Cardiac muscle cell (in vitro differentiated cells and primary cell): Measurements from ENCODE around the gene ZNF732. TPM values are rescaled to one million over a fixed set of nuclear protein-coding genes. Genes with fewer than 3 reads are reported as not detected.

Experiments
- DNase-seq, 2 donors: peaks; one replicate each; pipeline versions ENCODE4 v3.0.0 to v3.0.0-alpha.2; 2010 to 2017; ENCODE audit warnings: low read depth in 1 of 2, low spot score in 1 of 2
- H3K27ac ChIP-seq: fragments of 200-600 bp; sonication (generic); 2 replicates; pipeline ENCODE4 v1.5.1; 2016
- H3K27me3 ChIP-seq: fragments of 200-600 bp; sonication (generic); 2 replicates; pipeline ENCODE4 v1.6.0; 2016; ENCODE audit warnings: control low read depth
- H3K36me3 ChIP-seq: fragments of 200-600 bp; sonication (generic); 2 replicates; pipeline ENCODE4 v1.5.1; 2016; ENCODE audit warnings: control low read depth
- H3K4me1 ChIP-seq: fragments of 200-600 bp; sonication (generic); 2 replicates; pipeline ENCODE4 v1.8.1; 2017; ENCODE audit warnings: low read depth, mild to moderate bottlenecking, mixed run types
- H3K4me3 ChIP-seq: fragments of 200-600 bp; sonication (generic); 2 replicates; pipeline ENCODE4 v1.5.1; 2016; ENCODE audit warnings: mild to moderate bottlenecking
- H3K9me3 ChIP-seq: fragments of 200-600 bp; sonication (generic); 2 replicates; pipeline ENCODE4 v1.5.1; 2017; ENCODE audit warnings: low read depth, mild to moderate bottlenecking, control low read depth
- CTCF ChIP-seq: IDR thresholded peaks from 2 replicates; pipeline ENCODE4 v1.5.1; 2012; ENCODE audit warnings: low read depth, mild to moderate bottlenecking, low read length
- polyA plus RNA-seq: library from polyadenylated mRNA; unstranded; fragments of >200 nt; fragmentation: Nextera tagmentation; extraction: Ambion mirVana; gene quantifications from 2 replicates; pipeline ENCODE4 v1.2.1, GENCODE V29; 2016
- total RNA-seq: library from RNA; depleted of rRNA; stranded (reverse); fragments of >200 nt; gene quantifications from 2 replicates; pipeline ENCODE4 v1.2.3, GENCODE V29; 2016

The ZNF732 gene
- total RNA-seq (1.7 and 2.2 TPM in 2 replicates), polyA plus RNA-seq (0.10 and 0.81 TPM in 2 replicates)

GRCh38 chr4:304969-305680 lies at the start of gene ZNF732:
Gene ZNF732 (minus strand): TSS chr4:305474. CDS start chr4:305310, 164 bp downstream.
- TF ChIP-seq CTCF: no peak
- H3K9me3 ChIP-seq: no peaks in the 10 kb centered on the region
- peak within 1 kb of the TSS; percentile 42 for H3K4me3 ChIP-seq
- no peaks in the 10 kb centered on the region for H3K27me3 ChIP-seq
- no peaks in the 10 kb centered on the region for H3K4me1 ChIP-seq
- DNase-seq: peak; percentile 87 to 95
- no peaks in the 10 kb centered on the region for H3K36me3 ChIP-seq
- no peak within 1 kb of the TSS for H3K27ac ChIP-seq

- H3K27ac ChIP-seq: no peak overlapping the region
- H3K4me1 ChIP-seq: peaks cover 5% of the 10 kb centered on the region
- no peak overlapping the region for H3K4me3 ChIP-seq
- H3K36me3 ChIP-seq: peaks cover 11% of the 10 kb centered on the region
- no peaks in the 10 kb centered on the region for H3K27me3 ChIP-seq
- DNase-seq: peak in 1 of 2 donors; percentile 1
- TF ChIP-seq CTCF: peak; percentile 13
- H3K9me3 ChIP-seq: no peaks in the 10 kb centered on the region
These were observed 34.7 kb upstream of the ZNF732 start for GRCh38 chr4:340011-340410.

DNA sequence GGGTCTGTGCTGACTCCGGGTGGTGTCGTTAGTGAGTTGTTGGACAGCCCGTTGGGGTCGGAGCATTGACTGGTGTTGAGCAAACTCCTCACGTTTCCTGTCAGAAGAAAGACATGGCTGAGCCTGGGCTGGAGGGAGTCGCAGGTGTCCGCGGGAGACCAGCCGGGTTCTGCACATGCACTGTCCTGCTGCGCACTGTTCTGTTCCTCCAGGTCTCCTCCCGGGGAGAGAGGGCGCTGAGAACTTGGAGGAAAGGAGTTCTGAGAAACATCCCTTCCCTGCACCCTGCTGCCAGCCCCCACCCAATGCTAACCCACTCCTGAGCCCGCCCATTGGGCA lies 33.5 kb upstream of the ZNF732 start:
- peak overlapping the region; percentile 87 for H3K4me3 ChIP-seq
- no peak for TF ChIP-seq CTCF
- peak in 1 of 2 donors; percentile 6 for DNase-seq

DNA sequence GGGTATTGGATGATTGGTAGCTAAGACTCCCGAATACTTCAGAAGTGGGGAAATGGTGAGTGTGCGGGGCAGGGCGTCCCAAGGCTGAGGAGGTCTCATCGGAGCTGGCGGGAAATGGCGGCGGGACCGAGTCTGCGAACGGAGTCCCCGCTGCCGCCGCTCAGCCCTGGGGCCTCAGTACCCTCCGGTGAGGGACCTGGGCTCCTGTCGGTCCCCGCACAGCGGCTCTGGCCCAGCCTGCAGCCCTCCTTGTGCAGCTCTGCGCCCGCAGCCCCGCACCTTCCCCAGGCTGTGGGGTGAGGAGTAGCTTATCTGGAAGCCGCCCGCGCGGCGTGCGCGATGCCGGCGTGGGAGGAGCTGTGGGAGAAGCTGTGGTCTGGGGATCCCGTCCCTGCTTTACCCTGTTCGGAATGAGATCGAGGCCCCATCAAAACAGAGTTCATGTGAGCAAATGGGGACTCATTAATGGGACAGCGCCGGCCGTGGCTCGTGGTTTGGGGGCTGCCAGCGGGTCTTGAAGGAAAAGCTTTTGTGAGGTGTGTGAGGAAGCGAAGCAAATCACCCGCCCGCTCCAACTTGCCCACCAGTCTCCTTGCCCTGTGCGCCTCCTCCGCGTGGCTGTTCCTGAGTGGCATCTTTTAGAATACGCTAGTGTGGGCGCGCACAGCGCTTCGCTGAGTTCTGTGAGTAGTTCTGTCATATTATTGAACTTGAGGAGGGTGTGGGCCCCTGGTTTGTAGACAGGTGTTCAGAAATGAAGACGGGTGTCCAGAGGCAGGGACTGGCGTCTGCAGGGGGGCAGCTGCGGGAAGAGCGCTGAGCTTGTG lies 32.9 kb upstream of the ZNF732 start:
- Histone ChIP-seq H3K36me3 (no peaks in the 10 kb centered on the region), H3K27me3 (no peaks in the 10 kb centered on the region), H3K27ac (peak overlapping the region; percentile 87), H3K4me1 (peaks cover 5% of the 10 kb centered on the region), H3K9me3 (no peaks in the 10 kb centered on the region), H3K4me3 (peak overlapping the region; percentile 87)
- no peak for TF ChIP-seq CTCF
- peak; percentile 56 to 61 for DNase-seq

More for the DNA sequence above, 33.5 kb upstream of the ZNF732 start:
- Histone ChIP-seq H3K27me3 (no peaks in the 10 kb centered on the region), H3K9me3 (no peaks in the 10 kb centered on the region), H3K4me1 (peaks cover 5% of the 10 kb centered on the region), H3K36me3 (no peaks in the 10 kb centered on the region), H3K27ac (peak overlapping the region; percentile 87)

DNA sequence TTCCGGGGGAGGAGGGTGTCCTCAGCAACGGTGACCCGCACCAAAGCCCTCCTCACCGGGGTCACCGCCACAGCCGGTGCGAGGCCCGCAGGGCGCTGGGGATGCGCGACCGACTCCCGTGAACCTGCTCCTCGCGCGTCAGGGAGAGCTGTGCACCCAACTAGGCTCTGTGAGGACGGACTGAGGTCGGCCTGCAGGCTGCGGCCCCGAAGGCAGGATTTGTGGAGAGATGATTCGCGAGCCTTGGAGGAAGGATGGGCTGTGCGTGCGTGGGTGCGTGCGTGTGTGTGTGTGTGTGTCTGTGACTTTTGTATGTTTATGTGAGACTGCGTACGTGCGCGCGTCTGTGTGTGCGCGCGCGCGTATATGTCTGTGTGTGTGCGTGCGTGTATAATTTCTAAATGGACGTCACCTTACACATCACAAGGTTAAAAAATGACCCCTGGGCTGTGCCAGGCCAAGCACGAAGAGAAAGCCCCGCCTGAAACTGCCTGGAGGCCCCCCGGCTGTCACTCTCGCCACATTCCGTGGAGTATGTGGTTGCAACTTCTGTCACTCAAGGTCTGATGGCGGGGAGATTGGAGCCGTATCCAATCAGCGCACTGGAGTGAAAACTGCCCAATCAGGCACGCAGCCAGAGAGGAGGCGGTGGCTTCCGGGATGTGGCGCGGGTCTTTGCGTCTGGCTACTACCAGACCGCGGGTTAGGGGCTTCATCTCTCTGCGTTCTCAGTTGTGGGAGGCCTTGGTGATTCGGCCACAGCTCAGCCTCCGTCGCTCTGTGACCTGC lies 32.1 kb upstream of the ZNF732 start, which contains the start of gene ZNF141:
ZNF141 (plus strand) TSS at position 672 of the 789 bp plus-strand sequence. CDS start 170 bp downstream, outside the sequence.
- H3K27ac ChIP-seq: peak within 1 kb of the TSS; percentile 87
- no peaks in the 10 kb centered on the region for H3K36me3 ChIP-seq
- no peaks in the 10 kb centered on the region for H3K9me3 ChIP-seq
- peak within 1 kb of the TSS; percentile 87 for H3K4me3 ChIP-seq
- H3K4me1 ChIP-seq: peaks cover 5% of the 10 kb centered on the region
- no peak for TF ChIP-seq CTCF
- DNase-seq: peak; percentile 98 to 99
- no peaks in the 10 kb centered on the region for H3K27me3 ChIP-seq
